HG03565 (cell line): Measurements from ENCODE around the gene CCR4.
"Not testable (repeated sequence)": the region's sequence is repeated elsewhere in the genome, so short reads cannot be mapped to it uniquely, and the experiment has no call there.

Experiments
- ATAC-seq: cut with Tn5 transposase; IDR thresholded peaks from one replicate; pipeline ENCODE4 v1.9.1; 2021; ENCODE audit warnings: mild to moderate bottlenecking, moderate library complexity; ENCODE audit not compliant: unreplicated experiment

The CCR4 gene

GRCh38 chr3:32977861-32978260 lies 26.4 kb downstream of the CCR4 start:
- ATAC-seq, result no peak

GRCh38 chr3:32978331-32978730 lies 26.9 kb downstream of the CCR4 start:
- no peak for ATAC-seq

GRCh38 chr3:32983124-32983523 lies 31.7 kb downstream of the CCR4 start:
- ATAC-seq, result no peak

- ATAC-seq, result not testable (repeated sequence)
These were observed 33.5 kb downstream of the CCR4 start for GRCh38 chr3:32984918-32985317.

- ATAC-seq, result no peak
These were observed 37.7 kb downstream of the CCR4 start for GRCh38 chr3:32989171-32989570.

- ATAC-seq, result no peak
These were observed 38.7 kb downstream of the CCR4 start for GRCh38 chr3:32990116-32990515.

- ATAC-seq, result no peak
These were observed 40.3 kb downstream of the CCR4 start for GRCh38 chr3:32991781-32992180.

- ATAC-seq, result no peak
These were observed 40.9 kb downstream of the CCR4 start for GRCh38 chr3:32992310-32992686.

GRCh38 chr3:32994045-32994444 lies 42.6 kb downstream of the CCR4 start:
- ATAC-seq, result no peak

GRCh38 chr3:32995098-32995497 lies 43.7 kb downstream of the CCR4 start:
- ATAC-seq, result no peak

GRCh38 chr3:32996048-32996754 lies 44.8 kb downstream of the CCR4 start:
- no peak for ATAC-seq

- no peak for ATAC-seq
These were observed 45.3 kb downstream of the CCR4 start for GRCh38 chr3:32996755-32997091.

GRCh38 chr3:32998631-32999451 lies 47.4 kb downstream of the CCR4 start:
- no peak for ATAC-seq

GRCh38 chr3:33000691-33001385 lies 49.4 kb downstream of the CCR4 start:
- no peak for ATAC-seq

- peak; percentile 83 for ATAC-seq
These were observed 50.4 kb downstream of the CCR4 start for GRCh38 chr3:33001889-33002288.

GRCh38 chr3:33003308-33003707 lies 51.9 kb downstream of the CCR4 start:
- no peak for ATAC-seq

- no peak for ATAC-seq
These were observed 52.8 kb downstream of the CCR4 start for GRCh38 chr3:33004205-33004604.

GRCh38 chr3:33004961-33005360 lies 53.5 kb downstream of the CCR4 start:
- ATAC-seq, result no peak
